ENCODE results near the gene OPTC.

The OPTC gene

GRCh38 chr1:203544978-203545816 is 51.2 kb downstream of the OPTC start:
- TF ChIP-seq REST (IDR thresholded peaks at IDR 0.05; ENCODE audit: low read depth) (no peak), FOXM1 (IDR thresholded peaks at IDR 0.05; ENCODE audit: borderline replicate concordance, low read depth) (no peak), CREB1 (IDR thresholded peaks at IDR 0.05; ENCODE audit: low read depth) (no peak), ZBTB7A (IDR thresholded peaks at IDR 0.05; ENCODE audit: low read depth) (no peak), USF1 (IDR thresholded peaks at IDR 0.05) (no peak), CEBPB (IDR thresholded peaks at IDR 0.05) (no peak), TAF1 (IDR thresholded peaks at IDR 0.05; ENCODE audit: low read depth) (no peak), EGR1 (IDR thresholded peaks at IDR 0.05) (no peak), EP300 (IDR thresholded peaks at IDR 0.05; ENCODE audit: borderline replicate concordance) (no peak), TCF12 (IDR thresholded peaks at IDR 0.05; ENCODE audit: low read depth) (no peak), RAD21 (IDR thresholded peaks at IDR 0.05; ENCODE audit: low read depth) (no peak), YY1 (IDR thresholded peaks at IDR 0.05; ENCODE audit: low read depth) (no peak), NFIC (IDR thresholded peaks at IDR 0.05) (no peak; the same call in 1 of the 2 replicates), MAX (IDR thresholded peaks at IDR 0.05) (no peak; the same call in 1 of the 2 replicates), TEAD4 (IDR thresholded peaks at IDR 0.05) (no peak)

- TF ChIP-seq TEAD4 (IDR thresholded peaks at IDR 0.05) (no peak), NFIC (IDR thresholded peaks at IDR 0.05) (no peak), REST (IDR thresholded peaks at IDR 0.05; ENCODE audit: low read depth) (no peak), CREB1 (IDR thresholded peaks at IDR 0.05; ENCODE audit: low read depth) (no peak), TAF1 (IDR thresholded peaks at IDR 0.05; ENCODE audit: low read depth) (no peak), EP300 (IDR thresholded peaks at IDR 0.05; ENCODE audit: borderline replicate concordance) (no peak), ZBTB7A (IDR thresholded peaks at IDR 0.05; ENCODE audit: low read depth) (no peak)
Measured at GRCh38 chr1:203546274-203546673, 52.3 kb downstream of the OPTC start.

GRCh38 chr1:203547147-203547546 is 53.2 kb downstream of the OPTC start:
- no peak for TF ChIP-seq EGR1 (IDR thresholded peaks at IDR 0.05)
- TF ChIP-seq YY1 (IDR thresholded peaks at IDR 0.05; ENCODE audit: low read depth), result no peak
- no peak for TF ChIP-seq MAX (IDR thresholded peaks at IDR 0.05)
- no peak for TF ChIP-seq TAF1 (IDR thresholded peaks at IDR 0.05; ENCODE audit: low read depth)
- no peak for TF ChIP-seq FOXM1 (IDR thresholded peaks at IDR 0.05; ENCODE audit: borderline replicate concordance, low read depth)
- TF ChIP-seq NFIC (IDR thresholded peaks at IDR 0.05), result no peak
- no peak for TF ChIP-seq TCF12 (IDR thresholded peaks at IDR 0.05; ENCODE audit: low read depth)
- TF ChIP-seq RAD21 (IDR thresholded peaks at IDR 0.05; ENCODE audit: low read depth), result no peak
- TF ChIP-seq EP300 (IDR thresholded peaks at IDR 0.05; ENCODE audit: borderline replicate concordance), result no peak
- TF ChIP-seq TEAD4 (IDR thresholded peaks at IDR 0.05), result no peak
- TF ChIP-seq CEBPB (IDR thresholded peaks at IDR 0.05), result no peak
- TF ChIP-seq USF1 (IDR thresholded peaks at IDR 0.05), result no peak
- no peak for TF ChIP-seq REST (IDR thresholded peaks at IDR 0.05; ENCODE audit: low read depth)
- no peak for TF ChIP-seq CREB1 (IDR thresholded peaks at IDR 0.05; ENCODE audit: low read depth)
- TF ChIP-seq ZBTB7A (IDR thresholded peaks at IDR 0.05; ENCODE audit: low read depth), result no peak
